Right renal pelvis (tissue), 4 donors: ENCODE data around the gene RCHY1. TPM values are rescaled to one million over a fixed set of nuclear protein-coding genes. Genes with fewer than 3 reads are reported as not detected.
"Not testable (repeated sequence)": the region's sequence is repeated elsewhere in the genome, so short reads cannot be mapped to it uniquely, and the experiment has no call there.

Source experiments
- DNase-seq, 4 donors: peaks; one replicate each; pipeline ENCODE4 v3.0.0-alpha.2; 2013; ENCODE audit warnings: low read depth in 4 of 4, low spot score in 3 of 4, missing footprints in 1 of 4
- polyA plus RNA-seq, 4 donors: library from polyadenylated mRNA; unstranded; fragments of 120-200 nt; gene quantifications; one replicate each; pipeline ENCODE4 v1.2.1, GENCODE V29; 2013; ENCODE audit not compliant: insufficient read length in 4 of 4

The RCHY1 gene
- polyA plus RNA-seq, 4 donors = 45.0 to 63.1 (median 56.4) TPM

DNA sequence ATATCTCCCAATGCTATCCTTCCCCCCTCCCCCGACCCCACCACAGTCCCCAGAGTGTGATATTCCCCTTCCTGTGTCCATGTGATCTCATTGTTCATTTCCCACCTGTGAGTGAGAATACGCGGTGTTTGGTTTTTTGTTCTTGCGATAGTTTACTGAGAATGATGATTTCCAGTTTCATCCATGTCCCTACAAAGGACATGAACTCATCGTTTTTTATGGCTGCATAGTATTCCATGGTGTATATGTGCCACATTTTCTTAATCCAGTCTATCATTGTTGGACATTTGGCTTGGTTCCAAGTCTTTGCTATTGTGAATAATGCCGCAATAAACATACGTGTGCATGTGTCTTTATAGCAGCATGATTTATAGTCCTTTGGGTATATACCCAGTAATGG lies 5.2 kb upstream of the RCHY1 start:
- not testable (repeated sequence) for DNase-seq

DNA sequence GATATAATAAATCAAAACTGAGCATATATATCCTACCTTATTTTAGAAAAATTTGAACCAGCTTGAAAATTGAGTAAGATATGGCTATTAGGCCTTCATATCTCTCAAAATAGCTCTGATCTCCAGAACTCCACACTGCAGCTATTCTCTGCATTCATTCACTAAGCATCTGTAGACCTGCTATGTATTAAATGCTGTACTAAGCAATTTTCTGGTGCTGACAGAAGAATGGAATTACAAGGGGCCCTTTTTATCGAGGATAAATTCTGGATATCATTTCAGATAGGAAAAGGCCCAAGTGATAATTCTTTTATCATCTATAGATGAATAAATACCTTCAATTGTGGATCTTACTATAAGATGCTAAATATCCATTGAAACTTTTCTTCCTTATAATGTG lies 1.9 kb upstream of the RCHY1 start:
- no peak for DNase-seq

DNA sequence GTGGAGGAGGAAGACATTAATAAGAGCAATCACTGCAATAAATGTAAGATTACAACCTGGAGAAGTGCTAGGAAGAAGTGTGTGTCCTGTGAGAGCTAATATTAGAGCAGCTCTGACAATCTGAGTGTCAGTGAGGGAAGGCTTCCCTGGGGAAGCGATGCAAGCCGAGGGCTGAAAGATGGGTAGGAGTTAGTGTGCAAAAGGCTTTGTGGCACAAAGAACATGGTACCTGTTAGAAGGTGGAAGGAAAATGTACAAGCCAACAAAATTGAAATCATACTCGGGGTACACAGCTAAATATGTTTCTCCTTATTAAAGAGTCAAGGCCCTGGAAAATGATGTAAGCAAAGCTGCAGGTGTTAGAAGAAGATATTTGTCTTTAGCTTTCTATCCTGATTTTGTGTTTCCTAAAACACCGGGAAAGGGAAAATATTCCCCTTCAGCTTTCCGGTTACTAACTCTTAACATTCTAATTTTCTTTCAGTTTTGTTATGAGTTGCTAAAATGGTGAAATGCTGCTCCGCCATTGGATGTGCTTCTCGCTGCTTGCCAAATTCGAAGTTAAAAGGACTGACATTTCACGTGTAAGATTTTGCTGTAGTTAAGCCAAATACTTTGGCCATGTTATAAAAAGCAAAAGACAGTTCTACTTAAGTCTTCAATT lies 878 bp upstream of the RCHY1 start:
- no peak for DNase-seq

GRCh38 chr4:75513526-75514130 lies 575 bp downstream of the RCHY1 start:
- peak in 1 of 4 donors; percentile 5 for DNase-seq

GRCh38 chr4:75512386-75513211 lies 1.6 kb downstream of the RCHY1 start:
- no peak for DNase-seq

GRCh38 chr4:75511841-75512240 lies 2.4 kb downstream of the RCHY1 start:
- DNase-seq = no peak

GRCh38 chr4:75509592-75509991 lies 4.6 kb downstream of the RCHY1 start:
- not testable (repeated sequence) for DNase-seq

DNA sequence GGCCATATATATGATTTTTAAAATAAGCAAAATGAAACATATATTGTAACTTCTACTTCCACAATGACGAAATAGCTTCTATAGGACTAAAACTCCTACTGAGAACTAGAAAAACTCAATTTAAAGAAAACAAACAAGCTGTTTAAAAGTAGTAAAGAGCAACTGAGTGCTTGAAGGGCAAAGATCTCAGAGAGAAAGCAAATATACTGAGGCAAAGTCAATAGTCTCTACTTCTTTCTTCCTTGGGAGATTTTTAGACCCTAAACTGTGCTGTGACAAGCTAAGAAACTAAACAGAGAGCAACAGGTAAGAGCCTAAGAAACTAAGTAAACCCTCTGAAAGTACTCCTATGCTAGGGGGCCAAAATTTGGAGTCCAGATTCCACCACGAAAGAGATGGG lies 8.6 kb downstream of the RCHY1 start:
- DNase-seq = no peak

DNA sequence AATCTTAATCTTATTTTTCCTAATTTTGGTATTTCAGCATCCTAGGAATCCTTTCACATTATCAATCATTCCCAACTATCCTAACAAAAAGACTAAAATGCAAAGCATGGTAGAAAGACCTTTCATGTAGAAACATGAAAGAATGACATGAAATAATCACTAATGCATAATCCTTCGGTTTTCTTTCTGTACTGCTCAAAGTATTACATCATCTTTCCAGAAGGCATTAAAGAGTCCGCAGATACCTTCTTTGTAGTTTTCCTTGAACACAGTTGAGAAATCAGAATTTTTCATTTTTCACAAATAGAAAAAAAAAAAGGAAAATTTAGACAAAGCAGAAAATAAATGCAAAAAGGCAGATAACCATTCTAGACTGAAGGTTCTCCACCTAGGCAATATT lies 11.5 kb downstream of the RCHY1 start:
- DNase-seq = no peak

- no peak for DNase-seq
Observed at GRCh38 chr4:75499900-75500299, 14.3 kb downstream of the RCHY1 start.

- DNase-seq = no peak
Observed at GRCh38 chr4:75498041-75498440, 16.2 kb downstream of the RCHY1 start.

- DNase-seq = no peak
Observed at GRCh38 chr4:75497133-75497532, 17.1 kb downstream of the RCHY1 start.

- no peak for DNase-seq
Observed at GRCh38 chr4:75496406-75496805, 17.8 kb downstream of the RCHY1 start.

DNA sequence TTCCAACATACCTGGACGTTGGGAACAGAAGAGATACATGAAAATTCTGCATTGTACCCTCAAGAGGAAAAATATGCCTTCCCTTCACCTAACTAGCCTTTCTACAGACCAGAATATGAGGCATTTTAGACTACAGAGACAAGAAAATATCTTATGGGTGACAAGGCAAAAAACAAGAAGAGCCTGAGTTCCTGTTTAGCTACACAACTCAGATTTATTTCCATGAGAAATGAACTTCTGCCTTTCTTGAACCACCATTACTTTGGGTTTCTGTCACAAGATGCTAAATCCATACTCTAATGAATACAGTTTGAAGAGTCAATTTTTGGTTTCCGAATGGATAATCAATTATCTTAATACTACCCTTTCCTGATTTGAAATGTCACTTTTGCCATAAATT lies 18.7 kb downstream of the RCHY1 start:
- no peak for DNase-seq

- DNase-seq = no peak
Observed at GRCh38 chr4:75494563-75494962, 19.6 kb downstream of the RCHY1 start.

GRCh38 chr4:75490155-75490554 lies 24.0 kb downstream of the RCHY1 start:
- peak in 1 of 4 donors; percentile 28 for DNase-seq

- no peak for DNase-seq
Observed at GRCh38 chr4:75484190-75484589, 30.0 kb downstream of the RCHY1 start.

GRCh38 chr4:75477201-75477600 lies 37.0 kb downstream of the RCHY1 start:
- no peak for DNase-seq

DNA sequence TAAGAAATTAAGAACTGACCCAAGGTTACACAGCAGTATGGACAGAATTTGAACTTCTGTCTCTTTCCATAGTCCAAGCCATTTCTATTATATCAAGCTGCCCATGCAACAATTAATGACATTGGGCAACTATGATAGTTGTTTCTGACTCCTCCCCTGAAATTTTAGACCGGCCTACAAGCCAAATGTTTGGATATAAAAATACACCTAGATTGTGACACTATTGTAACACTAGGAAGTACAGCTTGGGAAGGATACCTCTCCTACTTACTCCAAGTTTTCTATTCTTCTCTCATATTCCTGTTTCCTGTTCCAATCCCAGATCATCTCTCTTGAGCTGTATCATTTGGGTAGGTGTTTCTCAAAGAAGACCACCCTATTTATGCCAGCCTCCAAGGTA lies 43.5 kb downstream of the RCHY1 start:
- no peak for DNase-seq

DNA sequence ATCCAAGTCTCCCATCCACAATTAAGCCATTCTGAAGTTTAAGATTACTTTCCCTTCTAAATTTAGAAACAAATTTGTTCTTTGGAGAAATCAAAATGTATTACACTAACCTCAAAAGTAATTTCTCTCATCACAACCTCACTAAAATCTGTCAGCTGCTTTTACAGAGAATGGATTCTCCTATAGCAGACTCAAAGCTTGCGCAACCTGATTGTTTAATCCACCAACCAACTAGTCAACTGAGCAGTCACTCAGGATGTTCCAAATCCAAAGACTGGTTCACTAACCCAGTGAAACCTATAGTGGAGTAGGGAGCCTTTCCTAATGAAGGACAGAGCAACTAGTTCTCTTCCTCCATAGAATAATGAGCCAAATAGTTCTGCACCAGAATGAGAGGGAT lies 44.3 kb downstream of the RCHY1 start:
- DNase-seq = no peak

- no peak for DNase-seq
Observed at GRCh38 chr4:75457365-75457764, 56.8 kb downstream of the RCHY1 start.

- DNase-seq = no peak
Observed at GRCh38 chr4:75434105-75434504, 80.1 kb downstream of the RCHY1 start.
